Measurements from ENCODE around the gene SERPINB4.
"Not testable (repeated sequence)": the region's sequence is repeated elsewhere in the genome, so short reads cannot be mapped to it uniquely, and the experiment has no call there.

The SERPINB4 gene

DNA sequence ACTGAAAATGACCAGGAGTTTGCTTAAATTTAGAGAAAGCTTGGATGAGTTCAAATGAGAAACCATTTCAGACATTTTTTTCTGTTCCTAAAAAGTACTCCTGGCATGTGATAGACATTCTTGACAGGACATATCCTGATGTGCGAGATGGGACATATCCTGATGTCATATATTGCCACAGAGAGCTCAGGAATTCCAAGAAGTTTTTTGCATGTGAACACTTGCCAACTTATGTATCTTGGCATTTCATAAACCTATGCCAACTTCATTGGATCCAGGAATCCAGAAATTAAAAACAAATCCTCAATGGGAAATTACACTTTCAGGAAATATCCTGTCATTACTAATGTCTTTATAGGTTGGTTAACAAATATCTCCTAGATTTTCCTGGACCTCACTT is 20.5 kb upstream of the SERPINB4 start:
- Histone ChIP-seq H2AFZ (ENCODE audit: low read length, unreplicated experiment) (no peak overlapping the region), H3K36me3 (ENCODE audit: insufficient read depth, low read length) (no peaks in the 10 kb centered on the region), H3K27me3 (ENCODE audit: insufficient read depth, low read length) (0 out of 2 replicates have a peak, but pooled peaks cover 4% of the 10 kb centered on the region), H3K27ac (ENCODE audit: low read depth, low read length) (no peak overlapping the region), H3K79me2 (ENCODE audit: control insufficient read depth, insufficient read depth, low read length, unreplicated experiment) (no peaks in the 10 kb centered on the region), H3K4me3 (ENCODE audit: low read depth, low read length) (no peak overlapping the region), H3K4me1 (ENCODE audit: control insufficient read depth, insufficient read depth, low read length, unreplicated experiment) (no peaks in the 10 kb centered on the region)

DNA sequence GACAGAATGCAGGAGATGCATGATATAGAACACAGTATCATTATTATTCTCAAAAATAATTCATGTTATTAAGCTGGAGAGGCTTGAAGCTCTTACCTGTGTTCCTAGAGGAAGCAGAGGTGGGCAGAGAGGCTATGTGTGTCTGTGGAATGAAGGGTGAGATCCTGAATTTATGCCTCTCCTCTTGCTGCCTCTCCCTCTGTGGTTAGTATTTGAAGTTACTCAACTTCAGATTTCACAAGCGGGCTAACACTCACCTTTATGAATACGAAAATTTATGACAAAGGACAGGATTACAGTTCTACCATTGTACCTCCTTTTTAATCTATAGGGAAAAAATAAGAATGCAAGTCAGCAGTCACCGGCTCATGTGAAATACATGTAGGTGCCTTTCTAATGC is 17.7 kb upstream of the SERPINB4 start, which contains the start of gene SERPINB3:
Gene SERPINB3, minus strand, starts transcription at position 144 of the 400 bp plus-strand sequence. CDS start 677 bp downstream, outside the sequence.
- H3K27me3 ChIP-seq (ENCODE audit: insufficient read depth, low read length); H2AFZ ChIP-seq (ENCODE audit: low read length, unreplicated experiment); H3K4me3 ChIP-seq (ENCODE audit: low read depth, low read length); H3K36me3 ChIP-seq (ENCODE audit: insufficient read depth, low read length); H3K4me1 ChIP-seq (ENCODE audit: control insufficient read depth, insufficient read depth, low read length, unreplicated experiment); H3K79me2 ChIP-seq (ENCODE audit: control insufficient read depth, insufficient read depth, low read length, unreplicated experiment); H3K27ac ChIP-seq (ENCODE audit: low read depth, low read length): not testable (repeated sequence)

- not testable (repeated sequence) for H2AFZ ChIP-seq (ENCODE audit: low read length, unreplicated experiment); H3K4me1 ChIP-seq (ENCODE audit: control insufficient read depth, insufficient read depth, low read length, unreplicated experiment); H3K79me2 ChIP-seq (ENCODE audit: control insufficient read depth, insufficient read depth, low read length, unreplicated experiment); H3K27me3 ChIP-seq (ENCODE audit: insufficient read depth, low read length); H3K36me3 ChIP-seq (ENCODE audit: insufficient read depth, low read length); H3K4me3 ChIP-seq (ENCODE audit: low read depth, low read length)
- peak overlapping the region; percentile 52; the same call in 1 of the 2 replicates for H3K27ac ChIP-seq (ENCODE audit: low read depth, low read length)
Measured at GRCh38 chr18:63658920-63659319, 14.9 kb upstream of the SERPINB4 start.

DNA sequence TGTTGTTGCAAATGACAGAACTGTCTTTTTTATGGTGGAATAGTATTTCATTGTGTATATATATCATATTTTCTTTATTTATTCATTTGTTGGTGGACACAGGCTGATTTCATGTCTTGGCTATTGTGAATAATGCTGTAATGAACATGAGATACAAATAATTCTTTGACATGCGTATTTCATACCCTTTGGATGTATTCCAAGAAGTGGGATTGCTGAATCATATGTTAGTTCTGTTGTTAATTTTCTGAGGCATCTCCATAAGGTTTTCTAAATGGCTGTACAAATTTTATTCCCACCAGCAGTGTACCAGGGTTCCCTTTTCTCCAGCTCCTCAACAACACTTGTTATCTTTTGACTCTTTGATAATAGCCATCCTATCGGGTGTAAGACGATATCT is 6.2 kb upstream of the SERPINB4 start:
- H2AFZ ChIP-seq (ENCODE audit: low read length, unreplicated experiment); H3K79me2 ChIP-seq (ENCODE audit: control insufficient read depth, insufficient read depth, low read length, unreplicated experiment); H3K4me3 ChIP-seq (ENCODE audit: low read depth, low read length); H3K4me1 ChIP-seq (ENCODE audit: control insufficient read depth, insufficient read depth, low read length, unreplicated experiment); H3K27ac ChIP-seq (ENCODE audit: low read depth, low read length); H3K36me3 ChIP-seq (ENCODE audit: insufficient read depth, low read length); H3K27me3 ChIP-seq (ENCODE audit: insufficient read depth, low read length): not testable (repeated sequence)

GRCh38 chr18:63648241-63648640 is 4.2 kb upstream of the SERPINB4 start:
- Histone ChIP-seq H2AFZ (ENCODE audit: low read length, unreplicated experiment) (no peak overlapping the region), H3K27me3 (ENCODE audit: insufficient read depth, low read length) (no peaks in the 10 kb centered on the region), H3K36me3 (ENCODE audit: insufficient read depth, low read length) (no peaks in the 10 kb centered on the region), H3K4me1 (ENCODE audit: control insufficient read depth, insufficient read depth, low read length, unreplicated experiment) (no peaks in the 10 kb centered on the region), H3K4me3 (ENCODE audit: low read depth, low read length) (no peak overlapping the region), H3K27ac (ENCODE audit: low read depth, low read length) (no peak overlapping the region), H3K79me2 (ENCODE audit: control insufficient read depth, insufficient read depth, low read length, unreplicated experiment) (no peaks in the 10 kb centered on the region)

GRCh38 chr18:63646936-63647335 is 2.9 kb upstream of the SERPINB4 start:
- Histone ChIP-seq H3K4me3 (ENCODE audit: low read depth, low read length) (no peak overlapping the region), H2AFZ (ENCODE audit: low read length, unreplicated experiment) (no peak overlapping the region), H3K36me3 (ENCODE audit: insufficient read depth, low read length) (no peaks in the 10 kb centered on the region), H3K27me3 (ENCODE audit: insufficient read depth, low read length) (no peaks in the 10 kb centered on the region), H3K27ac (ENCODE audit: low read depth, low read length) (no peak overlapping the region), H3K79me2 (ENCODE audit: control insufficient read depth, insufficient read depth, low read length, unreplicated experiment) (no peaks in the 10 kb centered on the region), H3K4me1 (ENCODE audit: control insufficient read depth, insufficient read depth, low read length, unreplicated experiment) (no peaks in the 10 kb centered on the region)

DNA sequence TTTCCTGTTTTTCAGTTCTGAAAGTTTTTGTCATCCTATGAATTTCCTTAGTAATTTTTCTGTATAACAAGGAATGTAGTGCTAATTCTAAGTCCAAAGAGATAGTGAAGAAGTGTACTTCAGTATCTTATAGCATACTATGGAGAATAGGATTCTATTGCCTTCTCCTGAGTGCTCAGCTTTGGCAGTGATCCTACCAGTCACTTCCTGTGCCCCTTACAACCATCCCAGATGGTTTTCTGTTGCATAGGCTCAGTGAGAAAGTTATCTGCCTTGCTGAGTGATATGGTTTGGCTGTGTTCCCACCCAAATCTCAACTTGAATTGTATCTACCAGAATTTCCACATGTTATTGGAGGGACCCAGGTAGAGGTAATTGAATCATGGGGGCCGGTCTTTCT is 638 bp upstream of the SERPINB4 start:
- not testable (repeated sequence) for H3K79me2 ChIP-seq (ENCODE audit: control insufficient read depth, insufficient read depth, low read length, unreplicated experiment); H3K27ac ChIP-seq (ENCODE audit: low read depth, low read length); H3K36me3 ChIP-seq (ENCODE audit: insufficient read depth, low read length); H3K27me3 ChIP-seq (ENCODE audit: insufficient read depth, low read length); H3K4me3 ChIP-seq (ENCODE audit: low read depth, low read length); H2AFZ ChIP-seq (ENCODE audit: low read length, unreplicated experiment); H3K4me1 ChIP-seq (ENCODE audit: control insufficient read depth, insufficient read depth, low read length, unreplicated experiment)

DNA sequence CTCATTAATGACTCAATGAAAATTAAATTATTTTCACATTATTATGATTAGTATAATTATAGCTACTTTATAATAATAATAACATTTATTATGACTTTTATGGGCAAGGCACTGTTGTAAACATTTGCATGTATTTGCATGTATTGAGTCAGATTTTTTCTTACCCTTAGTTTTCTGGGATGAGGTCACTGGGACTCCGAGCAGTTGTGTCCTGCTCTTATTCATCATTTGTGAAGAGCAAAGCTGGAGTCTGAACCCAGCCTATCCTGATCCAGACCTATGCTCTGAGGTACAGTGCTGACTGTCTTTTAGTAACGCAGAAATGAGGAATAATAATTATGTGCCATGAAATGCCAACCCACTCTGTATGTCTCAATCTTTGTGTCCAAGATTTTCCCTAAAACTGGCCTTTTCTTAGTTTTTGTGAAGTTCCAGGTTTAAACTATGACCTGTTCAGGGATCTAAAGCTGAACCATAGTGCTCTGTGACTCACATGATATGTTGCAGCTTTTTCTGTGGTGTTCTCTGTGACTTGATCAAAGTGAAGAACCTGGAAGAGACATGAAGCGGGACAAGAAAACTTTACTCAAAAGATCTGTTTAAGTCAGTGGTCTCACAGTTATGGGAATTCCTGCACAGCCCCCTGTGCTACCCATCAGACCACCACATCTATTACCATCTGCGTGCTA is 1.2 kb downstream of the SERPINB4 start:
- H3K36me3 ChIP-seq (ENCODE audit: insufficient read depth, low read length); H3K4me3 ChIP-seq (ENCODE audit: low read depth, low read length); H3K27ac ChIP-seq (ENCODE audit: low read depth, low read length); H2AFZ ChIP-seq (ENCODE audit: low read length, unreplicated experiment); H3K4me1 ChIP-seq (ENCODE audit: control insufficient read depth, insufficient read depth, low read length, unreplicated experiment); H3K27me3 ChIP-seq (ENCODE audit: insufficient read depth, low read length); H3K79me2 ChIP-seq (ENCODE audit: control insufficient read depth, insufficient read depth, low read length, unreplicated experiment): not testable (repeated sequence)

GRCh38 chr18:63641157-63641680 is 2.8 kb downstream of the SERPINB4 start:
- H3K79me2 ChIP-seq (ENCODE audit: control insufficient read depth, insufficient read depth, low read length, unreplicated experiment); H3K4me3 ChIP-seq (ENCODE audit: low read depth, low read length); H2AFZ ChIP-seq (ENCODE audit: low read length, unreplicated experiment); H3K27me3 ChIP-seq (ENCODE audit: insufficient read depth, low read length); H3K4me1 ChIP-seq (ENCODE audit: control insufficient read depth, insufficient read depth, low read length, unreplicated experiment); H3K36me3 ChIP-seq (ENCODE audit: insufficient read depth, low read length): not testable (repeated sequence)
- peak overlapping the region; percentile 11; the same call in 1 of the 2 replicates for H3K27ac ChIP-seq (ENCODE audit: low read depth, low read length)

DNA sequence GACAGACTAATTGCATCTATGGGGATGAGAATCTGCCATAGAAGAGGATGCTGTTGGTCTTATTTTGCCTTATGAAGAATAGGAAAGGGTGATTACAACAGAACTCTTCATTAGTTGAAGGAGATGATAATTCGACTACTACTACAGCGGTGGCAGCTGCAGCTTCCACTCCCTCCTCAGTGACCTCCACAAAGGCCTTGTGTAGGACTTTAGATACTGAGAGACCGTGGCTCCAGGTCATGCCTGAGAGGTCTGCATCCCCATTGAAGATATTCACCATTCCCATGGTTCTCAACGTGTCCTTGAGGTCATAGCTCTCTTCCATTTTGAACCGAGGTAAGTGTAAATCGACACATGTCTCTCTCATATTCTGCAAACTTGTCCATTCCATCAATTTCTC is 6.4 kb downstream of the SERPINB4 start:
- Histone ChIP-seq H2AFZ (ENCODE audit: low read length, unreplicated experiment) (no peak overlapping the region), H3K4me3 (ENCODE audit: low read depth, low read length) (no peak overlapping the region), H3K79me2 (ENCODE audit: control insufficient read depth, insufficient read depth, low read length, unreplicated experiment) (no peaks in the 10 kb centered on the region), H3K27me3 (ENCODE audit: insufficient read depth, low read length) (no peaks in the 10 kb centered on the region), H3K27ac (ENCODE audit: low read depth, low read length) (no peak overlapping the region), H3K36me3 (ENCODE audit: insufficient read depth, low read length) (no peaks in the 10 kb centered on the region), H3K4me1 (ENCODE audit: control insufficient read depth, insufficient read depth, low read length, unreplicated experiment) (peaks cover 3% of the 10 kb centered on the region)

DNA sequence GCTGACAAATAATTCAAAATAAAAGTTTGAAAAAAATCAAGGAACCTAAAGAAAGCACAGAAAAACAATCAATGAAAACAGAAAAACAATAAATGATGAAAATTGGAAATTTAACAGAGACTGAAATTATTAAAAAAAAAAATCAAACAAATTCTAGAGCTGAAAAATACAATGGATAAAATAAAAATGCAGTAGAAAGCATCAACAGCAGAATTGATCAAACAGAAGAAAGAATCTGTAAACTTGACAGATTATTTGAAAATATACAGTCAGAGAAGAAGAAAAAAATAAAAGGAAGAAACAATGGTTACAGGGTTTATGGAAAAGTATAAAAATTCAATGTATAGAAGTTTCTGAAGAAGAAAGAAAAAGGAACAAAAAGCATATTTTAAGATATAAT is 16.2 kb downstream of the SERPINB4 start:
- H3K27me3 ChIP-seq (ENCODE audit: insufficient read depth, low read length) = no peaks in the 10 kb centered on the region
- no peaks in the 10 kb centered on the region for H3K36me3 ChIP-seq (ENCODE audit: insufficient read depth, low read length)
- no peaks in the 10 kb centered on the region for H3K79me2 ChIP-seq (ENCODE audit: control insufficient read depth, insufficient read depth, low read length, unreplicated experiment)
- no peak overlapping the region for H3K4me3 ChIP-seq (ENCODE audit: low read depth, low read length)
- no peaks in the 10 kb centered on the region for H3K4me1 ChIP-seq (ENCODE audit: control insufficient read depth, insufficient read depth, low read length, unreplicated experiment)
- H3K27ac ChIP-seq (ENCODE audit: low read depth, low read length) = no peak overlapping the region
- H2AFZ ChIP-seq (ENCODE audit: low read length, unreplicated experiment) = no peak overlapping the region
